Stimulated activated CD4-positive, alpha-beta T cell treated with anti-CD3 and anti-CD28 coated beads, Interleukin-15, amount 100 ng/mL, for 24 hours (primary cell): ENCODE results near the gene KRTAP10-6.
"Not testable (repeated sequence)": the region's sequence is repeated elsewhere in the genome, so short reads cannot be mapped to it uniquely, and the experiment has no call there.

Source experiments
- DNase-seq: peaks from one replicate; pipeline ENCODE4 v3.0.0-alpha.2; 2020

The KRTAP10-6 gene

DNA sequence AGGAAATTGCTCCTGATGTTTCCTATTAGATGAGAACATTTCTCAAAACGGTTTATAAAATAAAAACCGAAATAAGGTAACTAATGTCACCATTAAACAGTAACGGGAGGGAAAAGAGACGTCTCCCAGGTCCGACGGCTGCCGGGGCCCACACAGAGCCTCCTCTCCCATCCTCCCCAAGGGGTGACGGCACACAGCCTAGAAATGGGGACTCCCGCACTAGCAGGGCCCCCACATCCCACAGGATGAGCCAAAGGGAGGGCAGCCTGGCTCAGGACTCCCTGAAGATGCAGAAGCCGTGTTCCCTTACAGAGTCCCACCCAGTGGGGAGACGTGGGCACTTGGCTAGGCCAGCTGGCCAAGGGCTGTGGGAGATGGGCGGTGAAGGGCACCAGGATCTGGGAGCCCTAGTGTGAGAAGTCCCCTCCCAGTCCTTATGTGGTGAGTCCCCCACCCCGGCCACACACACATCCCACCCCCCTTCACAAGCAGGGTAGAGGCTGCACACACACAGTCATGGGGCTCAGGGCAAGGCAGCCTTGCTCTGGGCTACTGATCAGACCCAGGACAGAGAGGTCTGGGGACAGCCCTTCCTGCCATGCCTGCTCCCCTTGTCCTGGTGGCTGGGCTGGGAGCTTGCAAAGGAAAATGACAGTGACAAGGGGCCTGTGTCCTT lies 37.0 kb downstream of the KRTAP10-6 start:
- DNase-seq, result no peak

DNA sequence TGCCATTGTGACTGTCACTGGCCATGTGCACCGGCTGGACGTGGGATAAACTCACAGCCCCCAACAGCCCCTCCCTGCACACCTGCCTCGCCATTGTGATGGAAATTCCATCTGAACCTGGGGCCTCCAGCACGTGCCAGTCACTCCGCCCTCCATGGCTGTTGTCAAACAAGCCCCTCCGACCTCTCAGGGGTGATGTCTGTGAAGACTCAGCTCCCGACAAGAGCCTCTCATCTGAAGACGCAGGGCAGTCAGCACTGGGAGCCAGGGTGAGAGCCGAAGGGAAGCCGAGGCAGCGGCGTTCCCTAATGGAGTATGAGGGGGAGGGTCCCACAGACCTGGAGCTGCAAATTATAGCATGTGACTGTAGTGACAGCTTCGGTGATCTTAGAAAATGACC lies 39.6 kb downstream of the KRTAP10-6 start:
- DNase-seq, result no peak

DNA sequence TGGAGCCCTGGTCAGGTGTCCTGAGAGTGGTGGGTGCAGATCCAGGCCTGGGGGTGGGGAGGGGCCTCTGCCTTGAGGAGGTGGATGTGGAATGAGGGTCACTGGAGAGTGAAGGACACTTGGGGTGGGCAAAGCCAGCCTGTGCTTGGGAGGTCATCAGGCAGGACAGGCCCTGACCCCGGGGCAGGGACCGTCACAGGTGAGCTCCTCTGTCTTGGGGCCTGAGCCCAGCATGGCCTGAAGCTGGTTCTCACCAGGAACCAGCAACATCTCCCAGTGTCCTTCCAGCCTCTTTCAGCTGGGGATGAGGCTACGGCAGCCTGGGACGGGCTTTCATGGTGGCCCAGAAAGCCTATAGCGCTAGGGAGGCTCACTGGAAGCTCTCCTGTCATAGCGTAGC lies 40.2 kb downstream of the KRTAP10-6 start:
- no peak for DNase-seq

GRCh38 chr21:44551340-44551961 lies 40.9 kb downstream of the KRTAP10-6 start, which contains the start of gene KRTAP10-2:
Gene KRTAP10-2, minus strand, starts transcription at chr21:44551505. Its CDS starts 47 bp downstream, at chr21:44551458.
- no peak for DNase-seq

- DNase-seq, result no peak
These were observed 41.5 kb downstream of the KRTAP10-6 start for GRCh38 chr21:44550807-44551206.

DNA sequence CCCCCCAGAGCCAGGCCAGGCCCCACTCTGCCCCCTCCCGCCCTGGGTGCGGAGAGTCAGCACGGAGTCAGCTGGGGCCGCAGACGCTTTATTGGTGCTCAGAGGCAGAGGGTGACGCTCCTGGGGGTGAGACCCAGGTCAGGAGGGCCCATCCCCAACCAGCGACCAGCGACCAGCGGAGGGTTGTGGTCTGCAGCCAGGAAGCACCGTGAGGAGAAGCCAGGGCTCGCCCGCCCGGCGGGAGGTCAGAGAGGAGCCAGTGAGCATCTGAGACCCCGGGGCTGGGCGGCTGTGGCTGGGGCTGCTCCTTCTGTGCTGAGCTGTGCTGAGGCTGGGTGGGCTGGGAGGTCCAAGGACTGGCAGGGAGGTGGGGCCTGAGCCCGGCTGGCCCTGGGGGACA lies 42.0 kb downstream of the KRTAP10-6 start:
- not testable (repeated sequence) for DNase-seq

DNA sequence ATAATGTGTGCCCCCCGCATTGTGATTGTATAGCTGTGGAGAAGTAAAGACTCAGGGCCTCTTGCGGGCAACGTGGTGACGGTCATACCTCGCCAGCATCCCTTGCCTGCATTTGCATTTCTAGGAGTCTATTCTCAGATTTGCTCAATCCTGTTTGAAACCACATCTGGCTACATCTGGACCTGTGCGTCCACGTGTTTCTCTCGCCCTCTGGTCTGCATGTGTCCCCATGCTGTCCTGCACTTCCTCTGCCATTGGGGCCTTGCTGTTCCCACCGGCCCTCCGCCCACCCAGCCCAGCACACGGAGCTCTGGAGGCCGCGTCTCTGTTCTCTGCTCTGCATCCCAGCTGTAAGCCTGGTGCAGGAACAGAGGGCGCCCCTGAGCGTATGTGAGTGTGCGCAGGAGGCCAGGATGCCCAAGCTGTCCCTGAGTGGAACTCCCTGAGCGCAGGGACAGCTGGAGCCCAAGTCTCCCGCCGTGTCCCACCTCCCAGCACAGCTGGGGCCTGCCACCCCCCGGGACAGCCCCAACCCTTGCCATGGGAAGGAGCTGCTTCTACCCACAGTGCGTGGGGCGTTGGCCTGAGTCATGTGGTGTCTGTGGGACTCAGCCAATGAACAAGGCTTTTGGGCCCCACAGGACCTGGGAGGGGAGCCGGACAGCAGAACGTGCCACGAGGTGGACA lies 42.6 kb downstream of the KRTAP10-6 start:
- no peak for DNase-seq

GRCh38 chr21:44548922-44549321 lies 43.4 kb downstream of the KRTAP10-6 start:
- DNase-seq, result no peak

DNA sequence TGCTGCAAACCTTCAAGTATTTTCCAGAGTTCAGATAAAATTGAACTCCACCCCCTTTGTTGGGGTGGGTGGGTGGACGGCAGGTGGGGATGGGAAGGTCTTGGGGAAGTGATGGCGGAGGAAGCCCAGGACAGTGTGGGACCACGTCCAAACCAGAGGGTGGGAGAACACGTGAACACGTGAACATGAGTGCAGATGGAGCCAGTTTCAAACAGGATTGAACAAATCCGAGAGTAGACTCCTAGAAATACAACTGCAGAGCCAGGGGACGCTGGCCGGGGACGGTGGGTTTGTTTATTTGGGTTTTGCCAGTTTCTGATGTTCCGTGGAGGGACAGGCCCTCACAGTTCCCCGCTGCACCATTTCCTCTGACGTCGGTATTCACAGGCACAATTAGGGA lies 43.9 kb downstream of the KRTAP10-6 start:
- DNase-seq, result no peak

DNA sequence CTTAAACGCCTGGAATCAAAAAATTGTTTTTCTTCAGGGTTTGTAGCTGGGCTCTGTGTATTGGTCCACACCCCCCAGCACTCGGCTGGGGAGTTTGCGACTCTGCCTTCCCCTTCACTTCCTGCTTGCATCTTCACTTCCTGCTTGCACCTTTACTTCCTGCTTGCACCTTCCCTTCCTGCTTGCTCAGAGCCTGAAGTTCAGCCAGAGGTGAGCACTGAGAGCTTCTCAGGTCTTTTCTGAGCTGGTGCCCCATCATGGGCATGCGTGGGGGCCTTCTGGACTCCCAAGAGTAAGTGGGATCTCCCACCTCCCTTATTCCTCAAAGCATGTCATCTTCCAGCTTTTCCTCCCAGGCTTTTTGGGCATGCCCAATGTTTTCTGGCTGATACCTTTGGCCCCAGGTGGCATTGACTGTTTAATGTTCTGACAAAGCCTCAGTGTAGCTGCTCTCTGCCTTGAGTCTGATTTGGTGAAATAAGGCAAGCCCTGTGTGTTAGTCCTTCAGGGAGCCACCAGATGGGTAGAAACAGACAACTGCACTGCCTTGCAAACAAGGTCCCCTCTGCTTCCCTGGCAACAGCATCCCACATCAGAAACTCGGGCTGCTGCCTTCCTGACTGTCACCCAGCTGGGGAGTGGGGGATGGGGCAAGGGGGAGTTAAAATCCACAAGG lies 44.5 kb downstream of the KRTAP10-6 start:
- DNase-seq, result peak; percentile 23

DNA sequence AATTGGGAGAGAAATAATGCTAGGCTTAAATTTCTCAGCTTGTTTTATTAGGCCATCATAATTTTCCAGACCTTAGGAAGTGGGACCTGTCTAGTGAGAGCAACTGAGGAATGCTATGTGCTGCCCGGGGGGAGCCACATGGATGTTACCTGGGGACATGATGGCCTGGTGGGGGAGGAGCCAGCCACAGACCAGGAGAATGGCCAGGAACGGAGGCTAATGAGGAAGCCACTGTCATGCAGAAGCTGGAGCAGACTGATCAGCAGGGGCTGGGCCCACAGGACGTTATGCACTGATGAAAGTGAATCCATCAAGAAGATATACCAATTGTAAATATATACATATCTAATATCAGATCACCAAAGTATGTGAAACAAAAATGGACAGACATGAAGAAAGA lies 47.7 kb downstream of the KRTAP10-6 start:
- DNase-seq, result no peak

DNA sequence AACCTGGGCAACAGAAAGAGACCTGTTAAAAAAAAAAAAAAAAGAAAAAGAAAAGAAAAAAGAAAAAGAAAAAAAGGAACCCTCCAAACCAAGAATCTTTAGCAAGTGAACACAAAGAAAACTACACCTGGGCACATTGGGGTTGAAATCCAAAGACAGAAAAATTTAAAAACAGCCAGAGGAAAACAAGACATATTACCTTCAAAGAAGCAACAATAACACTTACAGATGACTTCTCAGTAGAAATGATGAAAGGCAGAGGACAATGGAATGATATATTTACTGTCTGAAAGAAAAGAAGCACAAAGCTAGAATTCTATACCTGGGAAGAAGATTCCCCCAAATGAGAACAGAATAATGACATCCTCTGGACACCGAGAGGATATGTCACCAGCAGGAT lies 49.6 kb downstream of the KRTAP10-6 start:
- no peak for DNase-seq
